Measurements from ENCODE around the gene GPATCH2. TPM values are rescaled to one million over a fixed set of nuclear protein-coding genes. Genes with fewer than 3 reads are reported as not detected.
A peak's percentile ranks its signal among the peaks of the same experiment; 100 is the strongest.
"Not testable (repeated sequence)": the region's sequence is repeated elsewhere in the genome, so short reads cannot be mapped to it uniquely, and the experiment has no call there.

GPATCH2 gene
- total RNA-seq, 1 donor from 2014 or later = 25.8 TPM

DNA sequence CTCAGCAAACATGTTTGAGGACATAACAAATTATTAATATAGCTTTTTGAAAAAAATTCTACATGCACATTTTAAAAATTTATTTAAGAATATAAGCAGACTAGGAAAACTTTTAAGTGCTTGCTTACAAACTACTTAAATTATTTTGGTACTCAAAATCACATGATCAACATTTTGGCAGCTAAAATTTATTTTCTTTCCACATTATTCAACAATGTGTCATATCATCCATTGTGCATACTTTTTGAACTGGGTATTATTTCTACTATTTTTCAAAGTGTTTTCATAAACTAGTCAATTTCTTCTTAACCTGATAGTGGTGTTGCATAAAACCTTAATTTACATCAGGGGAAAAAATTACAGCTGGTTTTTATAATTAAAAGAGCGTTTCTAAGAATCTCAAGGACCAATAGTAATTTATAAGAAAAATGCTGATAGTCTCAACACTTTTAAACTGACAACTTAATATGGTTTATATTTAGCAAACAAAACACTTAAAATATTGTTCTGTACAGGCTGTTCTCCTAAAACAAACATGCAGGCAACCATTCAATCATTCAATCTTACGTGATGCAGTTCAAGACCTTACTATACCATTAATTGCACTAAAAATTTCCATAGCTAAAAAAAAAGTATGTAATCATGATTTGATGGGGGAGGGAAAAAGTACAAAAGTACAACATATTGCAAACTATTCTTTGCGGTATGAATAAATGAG, 105.0 kb downstream of the GPATCH2 start:
- no peak for DNase-seq

DNA sequence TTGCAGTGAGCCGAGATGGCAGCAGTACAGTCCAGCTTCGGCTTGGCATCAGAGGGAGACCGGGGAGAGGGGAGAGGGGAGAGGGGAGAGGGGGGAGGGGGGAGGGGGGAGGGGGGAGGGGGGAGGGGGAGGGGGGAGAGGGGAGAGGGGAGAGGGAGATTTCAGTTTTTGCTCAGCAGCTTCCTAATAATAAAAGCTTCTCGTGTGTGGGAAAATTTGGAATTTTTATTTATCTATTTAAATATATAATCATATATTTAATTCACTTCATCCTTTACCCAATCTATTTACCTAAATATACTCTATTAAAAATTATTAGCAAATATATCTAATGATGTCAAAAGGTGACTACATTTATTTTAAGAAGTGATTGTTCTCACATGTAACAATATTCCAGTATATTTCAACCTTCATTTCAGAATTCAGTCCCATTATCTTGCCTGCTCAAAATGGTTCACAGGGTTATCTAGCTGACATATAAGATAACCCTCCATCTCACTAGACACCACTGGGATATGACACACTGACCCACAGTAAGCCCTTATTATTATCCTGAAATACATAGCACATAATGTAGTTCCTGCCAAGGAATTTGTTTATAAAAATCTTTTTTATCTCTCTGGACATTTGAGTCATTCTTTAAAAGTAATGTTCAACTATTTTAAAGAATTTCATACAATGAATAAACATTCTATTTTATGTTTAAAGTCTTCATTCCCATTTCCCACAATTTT, 105.9 kb downstream of the GPATCH2 start:
- DNase-seq = no peak

- DNase-seq = not testable (repeated sequence)
These were observed 107.0 kb downstream of the GPATCH2 start for GRCh38 chr1:217523921-217524320.

DNA sequence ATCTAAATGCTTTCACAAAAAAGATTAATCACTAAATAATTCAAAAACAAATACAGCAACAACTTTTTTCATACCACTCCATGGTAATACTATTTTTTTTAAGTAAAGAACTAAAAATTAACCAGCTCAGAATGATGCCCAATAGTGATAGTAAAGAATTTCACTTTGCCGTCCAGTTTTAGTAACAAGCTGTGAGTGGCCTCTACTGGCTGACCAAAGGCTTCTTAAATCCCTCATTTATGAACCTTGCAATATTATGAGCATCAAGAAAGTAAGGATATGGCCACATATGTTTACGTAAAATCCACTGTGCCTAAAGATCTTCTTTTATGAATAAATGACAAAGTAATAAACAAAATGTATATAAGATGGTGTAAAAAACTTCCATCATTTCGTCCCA, 108.6 kb downstream of the GPATCH2 start:
- peak; percentile 10 for DNase-seq

- no peak for DNase-seq
These were observed 109.6 kb downstream of the GPATCH2 start for GRCh38 chr1:217521317-217521716.

DNA sequence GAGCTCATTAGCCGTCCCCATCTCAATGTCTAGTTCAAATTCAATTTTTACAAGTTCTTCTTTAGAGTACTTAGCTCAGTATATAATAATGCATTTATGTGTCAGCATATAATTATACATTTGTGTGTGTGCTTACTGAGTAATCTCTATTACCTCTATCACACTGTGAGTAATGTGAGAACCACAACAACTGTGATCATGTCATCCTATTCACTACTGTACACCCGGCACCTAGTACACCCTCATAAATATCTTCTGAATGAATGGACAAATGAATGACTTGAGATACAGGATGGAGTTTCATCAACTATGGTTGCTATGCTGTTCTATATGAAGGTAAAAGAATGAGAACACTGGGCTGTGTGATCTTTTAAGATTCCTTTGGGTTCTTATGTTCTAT, 124.0 kb downstream of the GPATCH2 start:
- DNase-seq = no peak

DNA sequence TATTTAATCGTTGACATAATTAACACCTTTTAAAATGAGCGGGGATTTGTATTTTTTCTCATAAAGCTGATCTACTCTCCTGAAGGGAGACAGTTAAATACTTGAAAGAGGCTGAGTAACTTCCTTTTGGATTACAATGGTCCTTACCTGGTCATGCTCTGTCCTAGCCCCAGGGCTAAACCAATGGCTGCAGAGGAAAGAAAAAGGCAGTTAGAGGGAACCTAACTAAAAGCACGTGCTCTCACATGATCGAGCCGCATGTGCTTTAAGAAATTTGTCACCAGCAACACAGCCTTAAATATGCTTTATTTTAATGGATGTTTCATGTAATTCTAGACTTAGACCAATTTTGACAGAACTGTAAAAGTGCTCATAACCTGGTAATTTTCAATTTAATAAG, 132.7 kb downstream of the GPATCH2 start:
- DNase-seq = no peak

DNA sequence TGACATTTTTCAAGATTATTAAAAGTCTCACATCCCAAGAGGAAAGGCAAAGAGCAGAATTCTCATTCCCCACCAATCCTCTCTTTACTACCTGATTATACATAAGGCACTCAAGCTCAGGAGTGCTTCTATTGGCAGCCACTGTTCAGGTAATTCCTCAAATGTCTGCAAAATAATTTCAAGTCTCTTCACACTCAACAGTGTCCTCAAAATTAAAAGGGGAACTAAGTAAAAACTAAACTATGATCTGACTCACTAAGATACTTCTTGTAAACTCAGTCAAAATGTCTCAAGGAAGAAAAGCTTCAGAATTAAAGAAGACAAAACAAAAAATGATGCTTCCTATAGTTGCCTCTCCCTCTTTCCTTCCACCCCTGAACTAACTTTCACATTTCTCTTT, 135.6 kb downstream of the GPATCH2 start:
- no peak for DNase-seq

DNA sequence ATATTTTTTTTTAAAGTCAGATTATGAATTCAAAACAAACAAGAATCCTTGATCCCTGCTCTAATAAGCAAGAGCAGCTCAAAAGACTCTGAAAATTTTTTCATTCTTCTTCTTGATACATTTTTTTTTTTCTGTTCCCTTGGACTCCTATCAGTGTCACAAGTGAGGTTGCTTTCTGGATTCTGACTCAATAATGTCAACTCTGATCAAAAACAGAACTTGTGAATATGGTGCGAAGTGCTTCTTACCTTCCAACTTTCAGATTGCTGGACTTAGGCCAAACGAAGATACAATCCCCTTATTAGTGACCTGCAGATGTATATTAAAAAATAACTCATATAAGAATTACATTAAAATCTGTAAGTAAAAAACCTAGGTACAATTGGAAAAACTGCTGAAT, 136.1 kb downstream of the GPATCH2 start:
- DNase-seq = no peak

DNA sequence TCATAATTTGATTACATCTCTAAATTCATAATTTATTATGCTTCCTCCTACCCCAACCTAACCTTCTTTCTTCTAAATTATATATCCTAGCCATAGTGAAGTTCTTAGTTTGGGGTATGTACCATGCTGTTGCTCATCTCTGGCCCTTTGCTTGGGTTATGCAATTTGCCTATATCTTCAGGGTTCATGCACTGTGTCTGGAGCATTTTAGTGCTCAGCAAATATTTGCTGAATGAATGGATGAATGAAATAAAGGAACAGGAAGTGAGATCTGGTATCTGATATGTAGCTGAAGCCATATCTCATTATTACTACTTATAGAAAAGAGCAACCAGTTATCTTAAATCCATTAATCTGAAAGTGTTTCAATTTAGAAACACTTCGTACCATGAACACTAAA, 137.6 kb downstream of the GPATCH2 start:
- no peak for DNase-seq

- no peak for DNase-seq
These were observed 146.0 kb downstream of the GPATCH2 start for GRCh38 chr1:217484871-217485270.

DNA sequence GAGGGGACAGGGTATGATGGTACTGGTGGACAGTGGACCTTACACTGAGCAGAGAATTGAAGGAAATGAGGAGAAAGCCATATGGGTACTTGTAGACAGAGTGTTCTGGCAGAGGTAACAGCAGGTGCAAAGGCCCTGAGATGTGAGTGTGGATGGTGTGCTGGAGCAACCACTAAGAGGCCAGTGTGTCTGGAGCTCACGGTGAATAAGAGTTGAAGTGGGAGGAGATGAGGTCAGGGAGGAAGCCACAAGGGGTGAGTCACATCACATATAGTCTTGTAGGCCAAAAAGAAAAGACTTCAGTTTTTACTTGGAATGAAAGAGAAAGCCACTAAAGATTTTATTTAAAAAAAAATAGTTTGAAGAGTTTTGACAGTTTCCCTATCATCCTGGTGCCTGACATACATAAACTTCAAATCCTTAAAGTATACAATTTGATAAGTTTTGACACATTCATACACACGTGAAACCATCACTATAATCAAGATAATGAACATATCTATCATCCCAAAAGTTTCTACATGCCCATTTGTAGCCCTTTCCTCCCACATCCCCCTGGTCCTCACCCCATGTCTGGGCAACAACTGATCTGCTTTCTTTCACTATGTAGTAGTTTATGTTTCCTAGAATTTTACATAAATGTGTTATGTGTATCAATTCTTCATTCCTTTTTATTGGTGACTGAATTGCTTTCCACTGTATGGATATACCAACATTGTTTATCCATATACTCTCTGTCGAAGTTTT, 148.4 kb downstream of the GPATCH2 start:
- no peak for DNase-seq

GRCh38 chr1:217478450-217478849, 152.4 kb downstream of the GPATCH2 start:
- DNase-seq = no peak

GRCh38 chr1:217472915-217473314, 158.0 kb downstream of the GPATCH2 start:
- no peak for DNase-seq

DNA sequence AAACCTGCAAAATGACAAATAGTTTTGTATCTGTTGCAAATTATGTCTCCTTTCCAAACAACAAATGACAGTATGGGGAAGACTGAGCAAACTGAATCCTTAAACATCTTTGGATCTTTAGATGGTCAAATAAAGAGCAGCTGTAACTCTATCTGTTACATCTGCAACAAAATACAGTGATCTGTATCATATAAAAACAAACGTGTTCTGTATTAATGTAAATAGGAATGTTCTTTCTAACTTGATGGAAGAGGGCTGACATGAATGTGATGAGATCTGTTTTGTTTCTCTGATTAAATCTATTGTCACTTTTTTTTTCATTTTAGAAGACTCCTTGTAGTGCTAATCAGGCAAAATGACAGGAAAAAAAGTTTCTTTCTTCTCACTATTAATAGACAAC, 159.5 kb downstream of the GPATCH2 start:
- DNase-seq = no peak

DNA sequence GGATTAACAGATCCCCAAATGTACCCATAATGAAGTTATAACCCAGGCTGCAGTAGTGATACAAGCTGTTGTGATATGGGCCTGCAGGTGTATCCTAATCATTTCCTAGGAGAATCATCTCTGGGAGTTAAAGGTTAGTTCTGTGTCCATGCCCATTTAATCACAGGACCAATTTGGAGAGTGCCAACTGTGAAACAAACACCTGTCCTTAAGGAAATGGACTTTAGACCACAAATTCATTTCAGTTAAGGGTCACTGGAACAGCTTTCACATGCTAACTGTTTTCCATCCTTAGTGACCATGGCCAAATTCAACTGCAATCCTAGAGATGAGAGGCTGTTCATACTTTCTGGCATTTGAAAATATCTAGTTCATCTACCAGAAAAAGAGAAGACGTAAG, 160.9 kb downstream of the GPATCH2 start:
- no peak for DNase-seq

- no peak for DNase-seq
These were observed 165.8 kb downstream of the GPATCH2 start for GRCh38 chr1:217465102-217465501.

DNA sequence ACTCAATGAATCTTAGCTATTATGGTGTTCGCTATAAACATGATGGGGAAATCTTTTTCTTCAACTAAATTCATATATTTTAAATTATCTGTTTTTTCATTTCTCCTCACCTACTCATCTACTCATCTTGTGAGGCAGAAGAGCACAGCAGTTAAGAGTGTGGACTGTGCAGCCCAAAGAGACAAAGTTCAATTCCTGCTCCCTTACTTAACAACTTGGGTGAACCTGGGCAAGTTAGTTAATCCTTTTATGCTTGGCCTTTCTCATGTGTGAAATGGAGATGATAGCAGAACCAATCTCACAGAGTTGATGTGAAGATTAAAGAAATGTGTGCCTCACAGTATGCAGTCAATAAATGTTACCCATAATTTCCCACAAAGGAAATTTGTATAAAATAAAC, 168.2 kb downstream of the GPATCH2 start:
- no peak for DNase-seq

DNA sequence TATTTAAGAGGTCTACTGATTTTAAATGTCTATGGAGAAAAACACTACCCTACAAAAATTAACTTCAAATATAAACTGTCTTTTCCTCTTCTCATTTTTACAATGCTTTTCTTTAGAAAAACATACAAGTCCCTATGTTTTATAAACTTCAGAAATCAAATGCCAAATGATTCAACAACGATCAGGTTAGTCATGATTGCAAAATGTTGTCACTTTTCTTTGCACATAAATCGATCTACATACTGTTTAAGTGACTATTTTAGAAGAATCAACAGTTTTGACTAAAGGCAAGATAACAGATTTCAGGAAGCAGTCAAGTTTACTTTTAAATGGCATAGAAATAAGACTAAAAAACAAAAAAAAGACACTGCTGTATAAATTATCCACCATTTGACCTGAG, 168.7 kb downstream of the GPATCH2 start:
- DNase-seq = no peak

- DNase-seq = no peak
These were observed 173.9 kb downstream of the GPATCH2 start for GRCh38 chr1:217457016-217457415.

- DNase-seq = no peak
These were observed 174.6 kb downstream of the GPATCH2 start for GRCh38 chr1:217456261-217456660.

- peak; percentile 2 for DNase-seq
These were observed 177.1 kb downstream of the GPATCH2 start for GRCh38 chr1:217453816-217454215.

GRCh38 chr1:217449370-217449769, 181.5 kb downstream of the GPATCH2 start:
- no peak for DNase-seq
